Measurements from ENCODE around the gene NT5M. TPM values are rescaled to one million over a fixed set of nuclear protein-coding genes. Genes with fewer than 3 reads are reported as not detected.

NT5M gene
- total RNA-seq, 1 experiment from 2014 or later, result 10.8 TPM

DNA sequence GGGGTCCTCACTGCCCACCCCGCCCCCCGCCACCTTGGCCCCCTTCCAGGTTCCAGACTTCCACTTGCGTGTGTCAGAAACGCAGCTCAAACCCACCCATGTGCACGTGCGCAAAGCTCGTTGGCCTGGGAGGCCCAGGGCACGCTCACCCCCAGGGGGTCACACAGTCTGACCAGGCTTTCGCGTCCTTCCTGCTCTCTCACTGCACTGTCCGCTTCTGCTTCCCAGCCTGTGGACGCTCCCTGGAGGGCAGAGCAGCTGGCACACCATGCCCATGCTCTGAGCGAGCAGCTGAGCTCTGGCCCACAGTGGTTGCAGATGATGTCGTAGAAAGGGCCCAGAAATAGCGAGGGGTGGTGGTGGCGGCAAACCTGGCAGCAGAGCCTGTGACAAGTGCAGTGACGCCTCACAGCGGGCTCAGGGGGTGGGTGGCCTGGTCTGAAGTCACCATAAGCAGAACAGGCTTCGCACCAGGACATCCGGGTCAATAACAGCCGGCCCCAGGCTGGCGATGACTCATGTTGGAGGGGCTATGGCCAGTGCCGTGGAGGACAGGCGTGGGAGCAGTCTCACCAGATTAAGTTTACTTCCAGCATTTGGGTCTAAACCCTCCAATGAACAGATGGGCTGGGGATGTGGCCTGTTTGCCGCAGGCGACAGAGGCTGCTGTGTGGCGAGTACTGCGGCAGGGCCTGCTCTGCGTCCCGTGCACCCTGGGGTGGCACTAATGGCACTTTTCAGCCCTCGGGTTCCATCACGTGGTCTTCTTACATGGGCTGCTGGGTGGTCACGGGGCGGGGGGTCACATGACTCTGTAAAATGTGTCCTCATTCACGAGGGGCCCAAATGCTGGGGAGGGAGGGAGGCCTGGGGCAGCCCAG is 49.0 kb downstream of the NT5M start (continued):
- TF ChIP-seq, protein P1, sequence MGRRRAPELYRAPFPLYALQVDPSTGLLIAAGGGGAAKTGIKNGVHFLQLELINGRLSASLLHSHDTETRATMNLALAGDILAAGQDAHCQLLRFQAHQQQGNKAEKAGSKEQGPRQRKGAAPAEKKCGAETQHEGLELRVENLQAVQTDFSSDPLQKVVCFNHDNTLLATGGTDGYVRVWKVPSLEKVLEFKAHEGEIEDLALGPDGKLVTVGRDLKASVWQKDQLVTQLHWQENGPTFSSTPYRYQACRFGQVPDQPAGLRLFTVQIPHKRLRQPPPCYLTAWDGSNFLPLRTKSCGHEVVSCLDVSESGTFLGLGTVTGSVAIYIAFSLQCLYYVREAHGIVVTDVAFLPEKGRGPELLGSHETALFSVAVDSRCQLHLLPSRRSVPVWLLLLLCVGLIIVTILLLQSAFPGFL (CRISPR knock-in tag; IDR thresholded peaks at IDR 0.05; ENCODE audit: borderline replicate concordance), result no peak

DNA sequence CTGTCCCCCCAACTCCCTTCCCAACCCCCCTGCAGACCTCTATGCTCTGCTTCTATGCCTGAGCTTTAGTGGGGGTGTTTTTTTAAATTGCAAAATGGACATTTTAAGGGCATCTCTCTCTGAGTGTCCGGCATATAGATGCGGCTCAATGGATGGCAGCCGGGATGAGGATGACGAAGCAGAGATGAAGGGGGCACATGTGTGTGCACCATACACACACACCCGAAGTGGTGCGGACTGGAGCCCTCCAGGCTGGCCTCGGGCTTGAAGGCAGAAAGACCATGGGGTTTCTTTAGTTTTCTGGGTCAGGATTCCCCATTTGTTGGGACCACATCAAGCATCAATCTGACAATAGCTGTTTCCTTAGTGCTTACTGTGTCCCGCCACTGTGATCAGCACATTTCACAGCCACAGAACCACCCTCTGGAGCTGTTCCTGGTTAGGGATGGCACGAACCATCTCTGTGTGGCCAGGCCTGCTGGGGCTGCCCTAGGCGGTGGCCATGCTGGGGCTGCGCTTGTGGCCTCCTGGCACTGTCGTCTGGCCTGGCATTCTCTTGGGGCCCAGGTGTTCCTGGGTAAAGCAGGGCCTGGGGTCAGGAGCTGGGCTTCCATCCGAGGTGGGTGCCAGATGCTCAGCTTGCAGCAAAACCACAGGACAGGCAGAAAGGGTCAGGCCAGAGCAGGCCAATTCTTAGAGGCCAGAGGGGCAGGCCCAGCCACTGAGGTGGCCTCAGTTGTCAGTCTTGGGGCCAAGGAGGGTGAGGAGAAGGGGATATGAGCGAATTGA is 49.9 kb downstream of the NT5M start:
- Mint-ChIP-seq H3K4me1 (peaks cover 7% of the 10 kb centered on the region), H3K9me3 (no peaks in the 10 kb centered on the region), H3K36me3 (no peaks in the 10 kb centered on the region), H3K27ac (no peak overlapping the region), H3K4me3 (no peak overlapping the region), H3K27me3 (ENCODE audit: low read depth) (peaks cover 4% of the 10 kb centered on the region; the same call in 1 of the 2 replicates)
- TF ChIP-seq, protein P2, sequence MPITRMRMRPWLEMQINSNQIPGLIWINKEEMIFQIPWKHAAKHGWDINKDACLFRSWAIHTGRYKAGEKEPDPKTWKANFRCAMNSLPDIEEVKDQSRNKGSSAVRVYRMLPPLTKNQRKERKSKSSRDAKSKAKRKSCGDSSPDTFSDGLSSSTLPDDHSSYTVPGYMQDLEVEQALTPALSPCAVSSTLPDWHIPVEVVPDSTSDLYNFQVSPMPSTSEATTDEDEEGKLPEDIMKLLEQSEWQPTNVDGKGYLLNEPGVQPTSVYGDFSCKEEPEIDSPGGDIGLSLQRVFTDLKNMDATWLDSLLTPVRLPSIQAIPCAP (CRISPR knock-in tag; IDR thresholded peaks at IDR 0.05), result no peak
- TF ChIP-seq PRRX2 (CRISPR knock-in tag; IDR thresholded peaks at IDR 0.05) (no peak), CREM (CRISPR knock-in tag; IDR thresholded peaks at IDR 0.05) (no peak), CREB1 (CRISPR knock-in tag; IDR thresholded peaks at IDR 0.05) (no peak), ZBTB21 (CRISPR knock-in tag; IDR thresholded peaks at IDR 0.05; ENCODE audit: borderline replicate concordance) (no peak), GTF2I (CRISPR knock-in tag; conservative IDR thresholded peaks at IDR 0.05) (no peak), NR3C1 (CRISPR knock-in tag; conservative IDR thresholded peaks at IDR 0.05; ENCODE audit: low read depth) (no peak), GRHL2 (CRISPR knock-in tag; IDR thresholded peaks at IDR 0.05; ENCODE audit: insufficient replicate concordance, severe bottlenecking) (no peak), FOXK1 (CRISPR knock-in tag; IDR thresholded peaks at IDR 0.05) (no peak), ZNF121 (CRISPR knock-in tag; IDR thresholded peaks at IDR 0.05) (no peak), ZNF671 (CRISPR knock-in tag; IDR thresholded peaks at IDR 0.05) (no peak), ZNF138 (CRISPR knock-in tag; conservative IDR thresholded peaks at IDR 0.05) (no peak), FOXP1 (CRISPR knock-in tag; IDR thresholded peaks at IDR 0.05; ENCODE audit: borderline replicate concordance) (no peak), ZNF396 (CRISPR knock-in tag; IDR thresholded peaks at IDR 0.05; ENCODE audit: borderline replicate concordance) (no peak)
- TF ChIP-seq, protein P3, sequence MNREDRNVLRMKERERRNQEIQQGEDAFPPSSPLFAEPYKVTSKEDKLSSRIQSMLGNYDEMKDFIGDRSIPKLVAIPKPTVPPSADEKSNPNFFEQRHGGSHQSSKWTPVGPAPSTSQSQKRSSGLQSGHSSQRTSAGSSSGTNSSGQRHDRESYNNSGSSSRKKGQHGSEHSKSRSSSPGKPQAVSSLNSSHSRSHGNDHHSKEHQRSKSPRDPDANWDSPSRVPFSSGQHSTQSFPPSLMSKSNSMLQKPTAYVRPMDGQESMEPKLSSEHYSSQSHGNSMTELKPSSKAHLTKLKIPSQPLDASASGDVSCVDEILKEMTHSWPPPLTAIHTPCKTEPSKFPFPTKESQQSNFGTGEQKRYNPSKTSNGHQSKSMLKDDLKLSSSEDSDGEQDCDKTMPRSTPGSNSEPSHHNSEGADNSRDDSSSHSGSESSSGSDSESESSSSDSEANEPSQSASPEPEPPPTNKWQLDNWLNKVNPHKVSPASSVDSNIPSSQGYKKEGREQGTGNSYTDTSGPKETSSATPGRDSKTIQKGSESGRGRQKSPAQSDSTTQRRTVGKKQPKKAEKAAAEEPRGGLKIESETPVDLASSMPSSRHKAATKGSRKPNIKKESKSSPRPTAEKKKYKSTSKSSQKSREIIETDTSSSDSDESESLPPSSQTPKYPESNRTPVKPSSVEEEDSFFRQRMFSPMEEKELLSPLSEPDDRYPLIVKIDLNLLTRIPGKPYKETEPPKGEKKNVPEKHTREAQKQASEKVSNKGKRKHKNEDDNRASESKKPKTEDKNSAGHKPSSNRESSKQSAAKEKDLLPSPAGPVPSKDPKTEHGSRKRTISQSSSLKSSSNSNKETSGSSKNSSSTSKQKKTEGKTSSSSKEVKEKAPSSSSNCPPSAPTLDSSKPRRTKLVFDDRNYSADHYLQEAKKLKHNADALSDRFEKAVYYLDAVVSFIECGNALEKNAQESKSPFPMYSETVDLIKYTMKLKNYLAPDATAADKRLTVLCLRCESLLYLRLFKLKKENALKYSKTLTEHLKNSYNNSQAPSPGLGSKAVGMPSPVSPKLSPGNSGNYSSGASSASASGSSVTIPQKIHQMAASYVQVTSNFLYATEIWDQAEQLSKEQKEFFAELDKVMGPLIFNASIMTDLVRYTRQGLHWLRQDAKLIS (CRISPR knock-in tag; IDR thresholded peaks at IDR 0.05; ENCODE audit: borderline replicate concordance), result no peak
- TF ChIP-seq, protein P4, sequence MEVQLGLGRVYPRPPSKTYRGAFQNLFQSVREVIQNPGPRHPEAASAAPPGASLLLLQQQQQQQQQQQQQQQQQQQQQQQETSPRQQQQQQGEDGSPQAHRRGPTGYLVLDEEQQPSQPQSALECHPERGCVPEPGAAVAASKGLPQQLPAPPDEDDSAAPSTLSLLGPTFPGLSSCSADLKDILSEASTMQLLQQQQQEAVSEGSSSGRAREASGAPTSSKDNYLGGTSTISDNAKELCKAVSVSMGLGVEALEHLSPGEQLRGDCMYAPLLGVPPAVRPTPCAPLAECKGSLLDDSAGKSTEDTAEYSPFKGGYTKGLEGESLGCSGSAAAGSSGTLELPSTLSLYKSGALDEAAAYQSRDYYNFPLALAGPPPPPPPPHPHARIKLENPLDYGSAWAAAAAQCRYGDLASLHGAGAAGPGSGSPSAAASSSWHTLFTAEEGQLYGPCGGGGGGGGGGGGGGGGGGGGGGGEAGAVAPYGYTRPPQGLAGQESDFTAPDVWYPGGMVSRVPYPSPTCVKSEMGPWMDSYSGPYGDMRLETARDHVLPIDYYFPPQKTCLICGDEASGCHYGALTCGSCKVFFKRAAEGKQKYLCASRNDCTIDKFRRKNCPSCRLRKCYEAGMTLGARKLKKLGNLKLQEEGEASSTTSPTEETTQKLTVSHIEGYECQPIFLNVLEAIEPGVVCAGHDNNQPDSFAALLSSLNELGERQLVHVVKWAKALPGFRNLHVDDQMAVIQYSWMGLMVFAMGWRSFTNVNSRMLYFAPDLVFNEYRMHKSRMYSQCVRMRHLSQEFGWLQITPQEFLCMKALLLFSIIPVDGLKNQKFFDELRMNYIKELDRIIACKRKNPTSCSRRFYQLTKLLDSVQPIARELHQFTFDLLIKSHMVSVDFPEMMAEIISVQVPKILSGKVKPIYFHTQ (CRISPR knock-in tag; IDR thresholded peaks at IDR 0.05), result no peak
- TF ChIP-seq, protein P5, sequence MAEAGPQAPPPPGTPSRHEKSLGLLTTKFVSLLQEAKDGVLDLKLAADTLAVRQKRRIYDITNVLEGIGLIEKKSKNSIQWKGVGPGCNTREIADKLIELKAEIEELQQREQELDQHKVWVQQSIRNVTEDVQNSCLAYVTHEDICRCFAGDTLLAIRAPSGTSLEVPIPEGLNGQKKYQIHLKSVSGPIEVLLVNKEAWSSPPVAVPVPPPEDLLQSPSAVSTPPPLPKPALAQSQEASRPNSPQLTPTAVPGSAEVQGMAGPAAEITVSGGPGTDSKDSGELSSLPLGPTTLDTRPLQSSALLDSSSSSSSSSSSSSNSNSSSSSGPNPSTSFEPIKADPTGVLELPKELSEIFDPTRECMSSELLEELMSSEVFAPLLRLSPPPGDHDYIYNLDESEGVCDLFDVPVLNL (CRISPR knock-in tag; IDR thresholded peaks at IDR 0.05; ENCODE audit: borderline replicate concordance, low read depth), result no peak
- TF ChIP-seq, protein P6, sequence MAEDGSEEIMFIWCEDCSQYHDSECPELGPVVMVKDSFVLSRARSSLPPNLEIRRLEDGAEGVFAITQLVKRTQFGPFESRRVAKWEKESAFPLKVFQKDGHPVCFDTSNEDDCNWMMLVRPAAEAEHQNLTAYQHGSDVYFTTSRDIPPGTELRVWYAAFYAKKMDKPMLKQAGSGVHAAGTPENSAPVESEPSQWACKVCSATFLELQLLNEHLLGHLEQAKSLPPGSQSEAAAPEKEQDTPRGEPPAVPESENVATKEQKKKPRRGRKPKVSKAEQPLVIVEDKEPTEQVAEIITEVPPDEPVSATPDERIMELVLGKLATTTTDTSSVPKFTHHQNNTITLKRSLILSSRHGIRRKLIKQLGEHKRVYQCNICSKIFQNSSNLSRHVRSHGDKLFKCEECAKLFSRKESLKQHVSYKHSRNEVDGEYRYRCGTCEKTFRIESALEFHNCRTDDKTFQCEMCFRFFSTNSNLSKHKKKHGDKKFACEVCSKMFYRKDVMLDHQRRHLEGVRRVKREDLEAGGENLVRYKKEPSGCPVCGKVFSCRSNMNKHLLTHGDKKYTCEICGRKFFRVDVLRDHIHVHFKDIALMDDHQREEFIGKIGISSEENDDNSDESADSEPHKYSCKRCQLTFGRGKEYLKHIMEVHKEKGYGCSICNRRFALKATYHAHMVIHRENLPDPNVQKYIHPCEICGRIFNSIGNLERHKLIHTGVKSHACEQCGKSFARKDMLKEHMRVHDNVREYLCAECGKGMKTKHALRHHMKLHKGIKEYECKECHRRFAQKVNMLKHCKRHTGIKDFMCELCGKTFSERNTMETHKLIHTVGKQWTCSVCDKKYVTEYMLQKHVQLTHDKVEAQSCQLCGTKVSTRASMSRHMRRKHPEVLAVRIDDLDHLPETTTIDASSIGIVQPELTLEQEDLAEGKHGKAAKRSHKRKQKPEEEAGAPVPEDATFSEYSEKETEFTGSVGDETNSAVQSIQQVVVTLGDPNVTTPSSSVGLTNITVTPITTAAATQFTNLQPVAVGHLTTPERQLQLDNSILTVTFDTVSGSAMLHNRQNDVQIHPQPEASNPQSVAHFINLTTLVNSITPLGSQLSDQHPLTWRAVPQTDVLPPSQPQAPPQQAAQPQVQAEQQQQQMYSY (CRISPR knock-in tag; IDR thresholded peaks at IDR 0.05), result no peak
- DNase-seq (ENCODE audit: low spot score) (no peak), ATAC-seq (no peak)
- POLR2A ChIA-PET, result no interaction called here
- CTCF ChIA-PET, result interaction anchor here (5.9 kb wide), 1 partner anchor 143 kb away, joined by 71 read pairs; the partner anchor contains the start of gene RASD1
